Left cardiac atrium (tissue), 4 donors: ENCODE results near the gene PUM2. TPM values are rescaled to one million over a fixed set of nuclear protein-coding genes. Genes with fewer than 3 reads are reported as not detected.
A peak's percentile ranks its signal among the peaks of the same experiment; 100 is the strongest.
"Not testable (repeated sequence)": the region's sequence is repeated elsewhere in the genome, so short reads cannot be mapped to it uniquely, and the experiment has no call there.

Source experiments
- ATAC-seq, 2 donors: fragments of 200-7000 bp; cut with Tn5 transposase; one replicate each; pipeline ENCODE4 v1.9.1; 2020; ENCODE audit warnings: mild to moderate bottlenecking in 2 of 2, moderate library complexity in 2 of 2
- DNase-seq: peaks from one replicate; pipeline ENCODE4 v3.0.0-alpha.2; 2020
- intact Hi-C, 2 donors: fragments of 100-400 bp; cut with DNase I; formaldehyde crosslinking; loops; one replicate each; pipeline versions ENCODE4 v1.14.1 to v1.15.1; 2022 to 2023
- total RNA-seq, 2 donors: library from RNA; stranded (reverse); fragmentation: NEBNext Ultra II Directional; extraction: Animal tissue kit (Norgen Biotek cat#: 25700); gene quantifications; one replicate each; pipeline ENCODE4 v1.2.1, GENCODE V29; 2021
- donor health status: DM: no; HTN: yes; CAD: no.
- donor health status: DM: no; HTN: yes; CAD: no; lungs with severe emphysema.
- donor health status: DM: yes; HTN: yes; CAD: no.
- donor health status: Dilated cardiomyopathy.

Gene PUM2
- total RNA-seq, 2 donors from 2014 or later = 70.3 to 73.0 TPM

GRCh38 chr2:20243637-20244036 is 107.0 kb downstream of the PUM2 start:
- DNase-seq, intact Hi-C loops, ATAC-seq: not testable (repeated sequence)

GRCh38 chr2:20242727-20243377 is 107.8 kb downstream of the PUM2 start:
- intact Hi-C loops = no loop called here
- DNase-seq = no peak
- peak in 1 of 2 donors; percentile 11 for ATAC-seq

GRCh38 chr2:20241973-20242726 is 108.5 kb downstream of the PUM2 start:
- DNase-seq (no peak), ATAC-seq (peak in 1 of 2 donors; percentile 56)
- intact Hi-C loops = no loop called here

GRCh38 chr2:20240291-20240690 is 110.4 kb downstream of the PUM2 start:
- ATAC-seq, intact Hi-C loops, DNase-seq: not testable (repeated sequence)

DNA sequence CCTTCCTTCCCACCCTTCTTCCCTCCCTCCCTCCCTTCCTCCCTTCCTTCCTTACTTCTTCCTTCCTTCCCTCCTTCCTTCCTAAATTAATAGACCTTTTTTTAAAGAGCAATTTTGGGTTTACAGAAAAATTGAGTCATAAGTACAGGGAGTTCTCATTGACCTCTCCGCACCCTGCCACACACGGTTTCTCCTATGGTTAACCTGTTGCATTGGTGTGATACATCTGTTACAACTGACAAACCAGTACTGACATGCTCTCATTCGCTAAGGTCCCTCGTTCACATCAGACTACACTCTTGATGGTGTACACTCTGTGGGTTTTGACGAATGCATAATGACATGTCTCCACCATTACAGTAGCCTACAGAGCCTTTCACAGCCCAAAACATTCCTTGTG is 114.1 kb downstream of the PUM2 start:
- no peak for ATAC-seq
- DNase-seq = no peak
- intact Hi-C loops = no loop called here

GRCh38 chr2:20235655-20236305 is 114.9 kb downstream of the PUM2 start:
- intact Hi-C loops = no loop called here
- no peak for ATAC-seq
- no peak for DNase-seq

GRCh38 chr2:20234597-20234996 is 116.0 kb downstream of the PUM2 start:
- DNase-seq, intact Hi-C loops, ATAC-seq: not testable (repeated sequence)

DNA sequence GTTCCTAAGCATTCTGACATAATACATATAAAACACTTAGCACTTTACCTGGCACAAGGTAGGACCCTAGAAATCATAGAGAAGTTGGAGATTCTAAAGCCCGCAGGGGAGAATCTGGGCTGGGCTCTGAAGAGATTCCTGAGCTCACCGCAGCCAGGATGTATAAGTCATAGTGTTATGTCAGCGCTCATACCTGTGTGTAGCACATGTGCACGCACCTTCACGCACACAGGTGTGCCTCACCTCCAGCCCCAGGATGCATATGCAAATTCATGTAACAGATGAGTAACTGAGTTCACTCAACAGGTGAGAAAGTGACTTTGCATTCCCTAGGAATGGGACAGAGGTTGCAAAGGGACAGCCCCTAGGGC is 117.8 kb downstream of the PUM2 start:
- DNase-seq (no peak), ATAC-seq (no peak)
- intact Hi-C loops = no loop called here

GRCh38 chr2:20231598-20232026 is 119.0 kb downstream of the PUM2 start:
- intact Hi-C loops = no loop called here
- DNase-seq = no peak
- no peak for ATAC-seq

- DNase-seq (no peak), ATAC-seq (no peak)
- intact Hi-C loops = no loop called here
These were observed 119.5 kb downstream of the PUM2 start for GRCh38 chr2:20231159-20231558.

GRCh38 chr2:20230114-20230425 is 120.6 kb downstream of the PUM2 start:
- intact Hi-C loops = no loop called here
- ATAC-seq (no peak), DNase-seq (no peak)

GRCh38 chr2:20229322-20230113 is 121.1 kb downstream of the PUM2 start:
- no peak for DNase-seq
- no peak for ATAC-seq
- intact Hi-C loops = no loop called here

- DNase-seq (no peak), ATAC-seq (no peak)
- intact Hi-C loops = no loop called here
These were observed 122.6 kb downstream of the PUM2 start for GRCh38 chr2:20227894-20228505.

- intact Hi-C loops = no loop called here
- DNase-seq (no peak), ATAC-seq (no peak)
These were observed 124.5 kb downstream of the PUM2 start for GRCh38 chr2:20226152-20226545.

DNA sequence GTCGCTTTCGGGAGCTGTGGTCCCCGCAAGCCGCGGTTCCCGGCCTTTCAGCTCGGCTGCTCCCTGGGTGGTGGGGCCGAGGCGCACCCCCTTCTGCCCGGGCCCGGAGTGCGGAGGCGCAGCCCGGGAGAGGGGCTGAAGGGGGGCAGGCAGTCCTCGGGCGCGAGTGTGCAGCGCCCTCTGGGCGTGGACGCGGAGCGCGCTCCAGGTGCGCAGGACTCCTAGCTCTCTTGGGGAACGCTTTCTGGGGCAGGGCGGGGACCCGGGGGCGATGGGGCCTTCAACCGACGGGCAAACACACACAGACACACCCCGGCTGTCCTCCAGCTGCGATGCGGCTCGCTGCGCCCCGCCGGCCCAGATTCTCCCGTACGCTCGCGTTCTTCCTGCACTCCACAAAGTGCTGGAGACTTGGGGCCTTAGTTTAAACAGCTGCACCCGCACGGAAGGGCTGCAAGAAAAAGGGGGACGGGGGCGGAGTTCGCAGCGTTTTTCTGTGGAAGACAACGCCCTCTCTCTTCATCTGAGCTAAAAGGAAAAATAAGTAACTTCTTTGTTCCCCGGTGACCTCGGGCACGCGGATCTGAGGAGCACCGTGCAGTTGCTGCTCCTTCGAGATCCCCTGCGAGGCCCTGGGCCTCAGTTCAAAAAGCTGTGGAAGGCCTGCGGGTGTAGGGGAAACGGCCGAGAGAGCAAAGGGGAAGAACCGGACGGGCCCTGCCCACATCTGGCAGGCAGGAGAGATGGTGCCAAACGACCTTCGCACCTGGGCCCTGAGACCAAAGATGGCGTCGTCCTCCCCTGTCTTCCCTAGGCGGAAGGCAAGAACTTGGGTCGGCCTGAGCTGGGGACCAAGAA is 125.1 kb downstream of the PUM2 start:
- intact Hi-C loops = no loop called here
- DNase-seq = no peak
- ATAC-seq = peak; percentile 62 to 81

DNA sequence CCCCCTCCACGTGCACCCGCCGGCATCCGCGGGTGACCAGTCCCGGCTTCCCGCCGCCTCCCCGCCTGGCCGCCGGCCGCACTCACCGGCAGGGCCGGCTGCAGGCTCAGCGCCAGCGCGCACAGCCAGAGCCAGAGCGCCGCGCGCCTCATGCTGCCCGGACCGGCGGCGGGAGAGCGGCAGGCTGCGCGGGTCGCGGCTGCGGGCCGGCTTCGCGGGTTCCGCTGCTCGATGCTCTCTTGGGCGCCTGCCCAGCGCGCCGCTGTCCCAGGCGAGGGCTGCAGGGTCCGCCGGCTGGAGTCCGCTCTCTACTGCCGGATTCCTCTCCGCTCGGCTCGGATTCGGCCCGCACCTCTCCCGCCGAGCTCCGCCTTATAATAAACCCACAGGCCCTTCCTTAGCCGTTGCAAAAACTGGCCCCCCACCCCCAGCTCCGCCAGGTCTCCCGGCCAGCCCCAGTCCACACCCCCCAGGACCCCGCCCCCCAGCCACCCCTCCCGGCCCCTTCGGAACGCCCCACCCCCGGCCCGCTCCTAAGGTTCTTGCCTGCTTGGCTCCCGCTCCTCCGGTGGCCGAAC is 125.8 kb downstream of the PUM2 start, which contains the start of gene SDC1:
Gene SDC1 (minus strand): TSS at position 415 of the 578 bp plus-strand sequence. CDS start 263 bp downstream, at position 152.
- DNase-seq = peak; percentile 51
- ATAC-seq = peak; percentile 74 to 77
- intact Hi-C loops = no loop called here

DNA sequence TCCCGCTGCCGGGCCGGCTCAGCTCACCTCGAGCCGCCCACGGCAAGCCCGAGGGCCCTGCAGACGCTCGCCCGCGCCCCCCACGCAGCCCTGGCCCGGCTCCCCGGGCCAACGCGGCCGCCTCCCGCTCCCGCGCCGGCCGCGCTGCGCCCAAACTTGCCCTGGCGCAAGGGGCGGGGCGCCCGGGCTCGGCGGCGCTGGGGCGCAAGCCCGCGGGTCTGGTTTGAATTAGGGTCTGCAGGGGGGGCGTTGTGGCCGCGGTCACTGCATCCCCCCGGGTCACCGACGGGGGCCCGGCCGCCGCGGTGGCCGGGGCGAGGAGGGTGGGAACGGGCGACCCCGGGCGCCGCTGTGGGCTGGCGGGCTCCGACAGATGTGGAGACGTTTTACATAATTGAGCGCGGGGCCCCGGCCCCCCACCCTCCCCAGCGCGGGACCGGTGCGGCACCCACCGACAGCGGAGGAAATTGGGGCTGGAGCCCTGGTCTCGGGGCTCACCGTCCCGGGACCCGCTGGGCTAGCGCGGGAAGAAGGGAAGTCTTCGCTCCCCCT is 126.4 kb downstream of the PUM2 start:
- ATAC-seq (peak; percentile 32 to 42), DNase-seq (no peak)
- intact Hi-C loops = no loop called here
